Cardiac fibroblast (primary cell): Measurements from ENCODE around the gene OR10J4.
"Not testable (repeated sequence)": the region's sequence is repeated elsewhere in the genome, so short reads cannot be mapped to it uniquely, and the experiment has no call there.

Experiments used
- DNase-seq, 2 donors: peaks; one replicate each; pipeline versions ENCODE4 v3.0.0 to v3.0.0-alpha.2; 2010; ENCODE audit warnings: low read depth in 2 of 2
- H3K4me3 ChIP-seq, 2 donors: replicated peaks in 1 of 2; 1 replicate in 1 of 2; 2 replicates in 1 of 2; pipeline ENCODE4 v1.5.1; 2011; ENCODE audit warnings: low read depth in 2 of 2, low read length in 2 of 2, mild to moderate bottlenecking in 2 of 2, moderate library complexity in 1 of 2
- TF ChIP-seq, protein P1 (sequence below): IDR thresholded peaks from one replicate; pipeline ENCODE4 v1.5.1; 2011; ENCODE audit warnings: low read depth, mild to moderate bottlenecking, low read length, inconsistent platforms

The OR10J4 gene

DNA sequence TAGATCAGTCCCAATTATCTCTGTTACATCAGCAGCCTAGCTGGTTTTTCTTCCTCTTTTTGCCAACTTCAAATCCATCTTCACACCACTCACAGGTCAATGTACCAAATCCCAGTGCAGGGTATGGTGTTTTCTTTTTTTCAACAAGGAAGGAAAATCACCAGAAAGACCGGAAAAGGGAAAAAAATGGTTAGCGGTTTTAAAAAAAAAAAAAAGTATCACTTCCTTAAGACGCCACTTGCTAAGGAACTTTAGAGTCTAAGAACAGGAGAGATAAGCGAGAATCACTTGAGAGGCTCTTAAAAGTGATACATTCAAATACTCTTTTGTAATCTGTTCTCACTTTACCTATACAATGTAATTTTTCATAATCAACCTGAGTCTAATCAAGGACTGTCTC, 4.5 kb downstream of the OR10J4 start:
- TF ChIP-seq, protein P1, sequence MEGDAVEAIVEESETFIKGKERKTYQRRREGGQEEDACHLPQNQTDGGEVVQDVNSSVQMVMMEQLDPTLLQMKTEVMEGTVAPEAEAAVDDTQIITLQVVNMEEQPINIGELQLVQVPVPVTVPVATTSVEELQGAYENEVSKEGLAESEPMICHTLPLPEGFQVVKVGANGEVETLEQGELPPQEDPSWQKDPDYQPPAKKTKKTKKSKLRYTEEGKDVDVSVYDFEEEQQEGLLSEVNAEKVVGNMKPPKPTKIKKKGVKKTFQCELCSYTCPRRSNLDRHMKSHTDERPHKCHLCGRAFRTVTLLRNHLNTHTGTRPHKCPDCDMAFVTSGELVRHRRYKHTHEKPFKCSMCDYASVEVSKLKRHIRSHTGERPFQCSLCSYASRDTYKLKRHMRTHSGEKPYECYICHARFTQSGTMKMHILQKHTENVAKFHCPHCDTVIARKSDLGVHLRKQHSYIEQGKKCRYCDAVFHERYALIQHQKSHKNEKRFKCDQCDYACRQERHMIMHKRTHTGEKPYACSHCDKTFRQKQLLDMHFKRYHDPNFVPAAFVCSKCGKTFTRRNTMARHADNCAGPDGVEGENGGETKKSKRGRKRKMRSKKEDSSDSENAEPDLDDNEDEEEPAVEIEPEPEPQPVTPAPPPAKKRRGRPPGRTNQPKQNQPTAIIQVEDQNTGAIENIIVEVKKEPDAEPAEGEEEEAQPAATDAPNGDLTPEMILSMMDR, result no peak
- no peak overlapping the region for H3K4me3 ChIP-seq
- DNase-seq, result no peak

GRCh38 chr1:159439422-159439821, 7.4 kb downstream of the OR10J4 start, which contains the start of gene OR10J1:
Gene OR10J1 (plus strand): TSS chr1:159439722. CDS start chr1:159439792, 70 bp downstream.
- TF ChIP-seq, protein P1, result no peak
- DNase-seq, result no peak
- H3K4me3 ChIP-seq, result no peak within 1 kb of the TSS

- TF ChIP-seq, protein P1, result no peak
- no peak overlapping the region for H3K4me3 ChIP-seq
- no peak for DNase-seq
Observed at GRCh38 chr1:159441360-159441759, 9.4 kb downstream of the OR10J4 start.

GRCh38 chr1:159442428-159442827, 10.4 kb downstream of the OR10J4 start:
- no peak for DNase-seq
- H3K4me3 ChIP-seq, result no peak overlapping the region
- TF ChIP-seq, protein P1, result no peak

- TF ChIP-seq, protein P1, result no peak
Observed at GRCh38 chr1:159443066-159443750, 11.2 kb downstream of the OR10J4 start.

GRCh38 chr1:159444511-159444910, 12.5 kb downstream of the OR10J4 start:
- H3K4me3 ChIP-seq, result no peak overlapping the region
- TF ChIP-seq, protein P1, result no peak
- DNase-seq, result no peak

More at GRCh38 chr1:159443066-159443750, 11.2 kb downstream of the OR10J4 start:
- H3K4me3 ChIP-seq, result no peak overlapping the region
- DNase-seq, result no peak

DNA sequence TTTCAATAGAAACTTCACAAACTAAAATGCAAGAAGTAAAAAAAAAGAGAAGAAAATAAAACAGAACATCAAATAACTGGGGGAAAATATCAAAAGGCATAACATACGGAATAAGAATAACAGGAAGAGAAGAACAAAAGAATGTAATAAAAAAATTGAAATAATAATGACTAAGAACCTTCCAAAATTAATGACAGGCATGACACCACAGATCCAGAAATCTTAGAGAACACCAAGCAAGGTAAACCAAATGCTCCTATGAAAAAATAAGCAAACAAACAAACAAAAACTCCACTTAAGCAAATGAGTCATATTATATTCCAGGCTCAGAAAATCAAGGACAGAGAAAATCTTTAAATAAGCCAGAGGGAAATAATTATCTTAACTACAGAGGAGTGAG, 16.2 kb downstream of the OR10J4 start:
- TF ChIP-seq, protein P1, result no peak
- H3K4me3 ChIP-seq, result no peak overlapping the region
- DNase-seq, result no peak

GRCh38 chr1:159449605-159450004, 17.6 kb downstream of the OR10J4 start:
- DNase-seq, H3K4me3 ChIP-seq: not testable (repeated sequence)
